Lower leg skin (tissue), 4 donors: ENCODE data around the gene PDGFRA. TPM values are rescaled to one million over a fixed set of nuclear protein-coding genes. Genes with fewer than 3 reads are reported as not detected.

Source experiments
- total RNA-seq, 4 donors: library from RNA; depleted of rRNA; stranded (reverse); fragments of >200 nt; gene quantifications; one replicate each; pipeline ENCODE4 v1.1.0, GENCODE V29; 2016

The PDGFRA gene
- total RNA-seq, 4 donors from 2014 or later: 14.9 to 44.4 (median 22.3) TPM

Other genes with a start within 250 kb of the PDGFRA start
- 10 to 100 TPM; 63.0 to 80.7 (median 69.8) TPM for gene CHIC2, start 164.7 kb upstream of the PDGFRA start, total RNA-seq
- gene GSX2, start 129.1 kb upstream of the PDGFRA start, total RNA-seq: 1 to 10 TPM in 3 of 4 donors, under 1 TPM in 1; 0.81 to 2.8 (median 1.7) TPM